ENCODE results near the gene TRABD.

The TRABD gene

DNA sequence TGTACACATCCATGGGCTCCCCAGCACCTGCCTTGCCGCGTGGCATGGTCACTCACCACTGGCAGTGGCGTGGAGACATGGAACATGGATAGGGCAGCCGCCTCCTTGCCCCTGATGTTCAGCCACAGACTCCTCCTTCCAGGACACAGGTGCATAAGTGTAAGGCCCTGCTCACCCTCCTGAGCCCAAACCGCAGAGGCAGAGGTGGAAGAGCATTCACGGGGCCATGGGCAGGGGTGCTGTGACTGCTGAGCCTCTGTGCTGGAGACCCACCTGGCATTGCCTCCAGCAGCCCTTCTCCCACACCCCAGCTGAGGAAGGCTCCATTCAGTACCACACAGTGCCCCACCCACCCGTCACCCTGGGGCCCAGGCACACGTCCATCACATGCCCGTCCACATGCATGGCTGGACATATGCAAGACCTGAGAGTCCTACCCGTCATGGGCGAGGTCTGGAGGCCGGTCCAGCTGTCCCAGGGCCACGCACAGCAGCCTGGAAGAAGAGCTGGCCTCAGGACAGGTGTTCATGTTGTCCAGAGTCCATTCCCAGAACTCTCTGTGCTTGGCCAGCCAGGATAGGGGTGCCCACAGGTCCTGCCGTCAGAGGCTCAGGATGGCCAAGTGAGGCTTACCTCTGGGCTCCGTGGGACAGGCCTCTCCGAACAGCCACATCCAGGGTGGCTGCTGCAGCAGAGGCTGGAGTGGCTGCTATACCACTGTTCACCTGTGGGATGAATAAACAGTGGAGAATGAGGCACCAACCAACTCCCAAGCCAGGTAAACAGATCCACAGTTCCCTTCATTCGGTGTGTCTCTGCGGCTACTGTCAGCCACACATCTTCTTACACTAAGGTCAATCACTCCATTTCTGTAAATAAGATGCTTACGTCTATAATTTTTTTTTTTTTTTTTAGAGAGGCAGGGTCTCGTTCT, 60.8 kb downstream of the TRABD start:
- no peak for DNase-seq

GRCh38 chr22:50247748-50248147, 62.0 kb downstream of the TRABD start:
- no peak for DNase-seq

DNA sequence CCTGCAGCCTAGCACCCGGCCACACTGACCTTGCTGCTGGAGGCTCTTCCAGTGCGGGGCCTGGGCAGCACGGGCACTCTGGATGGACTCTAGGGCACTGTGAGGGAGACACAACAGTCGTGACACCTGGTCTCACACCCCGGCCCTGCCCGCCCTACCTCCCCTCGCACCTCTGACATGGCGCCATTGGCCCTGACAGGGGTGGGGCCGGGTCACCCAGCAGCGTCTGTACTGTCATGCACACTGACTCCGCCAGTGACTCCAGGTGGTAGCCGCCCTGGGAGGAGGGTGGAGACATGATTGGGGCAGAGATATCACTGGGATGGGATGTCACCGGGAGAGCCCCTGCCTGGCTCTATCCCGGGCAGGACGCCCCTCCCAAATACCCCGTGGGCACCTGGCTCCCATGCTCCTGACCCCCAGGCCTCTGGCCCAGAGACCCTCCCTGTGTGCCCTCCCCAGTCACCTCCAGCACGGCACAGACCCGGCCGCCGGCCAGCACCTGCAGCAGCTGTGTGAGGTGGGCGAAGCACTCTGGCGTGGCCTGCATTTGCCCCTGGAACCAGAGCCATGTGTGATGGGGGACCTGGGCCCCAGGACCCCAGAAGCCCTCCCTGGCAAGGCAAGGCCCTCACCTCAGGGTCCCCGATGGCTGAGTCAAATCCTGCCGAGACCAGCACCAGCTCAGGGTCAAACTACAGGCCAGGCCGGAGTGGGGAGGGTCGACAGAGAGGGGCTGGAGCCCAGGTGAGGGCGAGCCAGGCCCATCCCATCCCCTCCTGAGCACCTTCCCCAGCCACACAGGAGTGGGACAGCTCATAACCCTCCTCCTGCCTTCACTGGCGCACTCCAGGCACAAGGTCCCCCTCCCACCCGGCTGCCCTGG, 62.7 kb downstream of the TRABD start:
- DNase-seq: no peak
